Transverse colon (tissue), 4 donors: Measurements from ENCODE around the gene CADM1. TPM values are rescaled to one million over a fixed set of nuclear protein-coding genes. Genes with fewer than 3 reads are reported as not detected.
"Not testable (repeated sequence)": the region's sequence is repeated elsewhere in the genome, so short reads cannot be mapped to it uniquely, and the experiment has no call there.

ENCODE experiments used
- DNase-seq: peaks from one replicate; pipeline ENCODE4 v3.0.0-alpha.2; 2019
- H3K27ac ChIP-seq, 4 donors: fragments of 200-600 bp; sonication (generic); 2 replicates each; pipeline ENCODE4 v1.5.1; 2016 to 2018; ENCODE audit warnings: inconsistent platforms in 4 of 4
- H3K27me3 ChIP-seq: fragments of 200-600 bp; sonication (generic); 2 replicates; pipeline ENCODE4 v1.5.1; 2017; ENCODE audit warnings: inconsistent platforms
- H3K36me3 ChIP-seq, 4 donors: fragments of 200-600 bp; sonication (generic); 2 replicates each; pipeline ENCODE4 v1.5.1; 2017 to 2019; ENCODE audit warnings: inconsistent platforms in 4 of 4
- H3K4me1 ChIP-seq, 4 donors: fragments of 200-600 bp; sonication (generic); 2 replicates each; pipeline ENCODE4 v1.5.1; 2017 to 2020; ENCODE audit warnings: inconsistent platforms in 4 of 4
- H3K4me3 ChIP-seq, 4 donors: fragments of 200-600 bp; sonication (generic); 1 replicate in 1 of 4; 2 replicates in 3 of 4; pipeline versions ENCODE4 v1.5.1 to v1.6.1; 2017 to 2019; ENCODE audit warnings: inconsistent platforms in 4 of 4
- H3K9me3 ChIP-seq, 2 donors: fragments of 200-600 bp; sonication (generic); 2 replicates each; pipeline ENCODE4 v1.5.1; 2017 to 2019; ENCODE audit warnings: inconsistent platforms in 2 of 2
- EP300 ChIP-seq: sonication (generic); formaldehyde crosslinking; IDR thresholded peaks from one replicate; pipeline ENCODE4 v1.6.1; 2017; ENCODE audit warnings: antibody characterized with exemption, low read depth
- POLR2A ChIP-seq: fragments of 450-650 bp; IDR thresholded peaks from one replicate; pipeline ENCODE4 v1.6.1; 2016; ENCODE audit warnings: antibody characterized with exemption, mild to moderate bottlenecking, moderate library complexity
- POLR2AphosphoS5 ChIP-seq, 3 donors: sonication (generic); formaldehyde crosslinking; IDR thresholded peaks; one replicate each; pipeline ENCODE4 v1.6.1; 2016; ENCODE audit warnings: antibody characterized with exemption in 3 of 3
- WGBS, 2 donors: methylation state at CpG; one replicate each; pipeline ENCODE4 v1.1.5; 2018; ENCODE audit warnings: low coverage in 1 of 2; 5-methylcytosine and 5-hydroxymethylcytosine counted together
- in situ Hi-C, 4 donors: fragments of 200-750 bp; cut with MboI; loops; one replicate each; pipeline versions ENCODE4 v1.15.0 to v1.15.1; 2017; ENCODE audit warnings: low sequenced_read_pairs in 3 of 4, low pct_ligation_motif_present in 1 of 4, low pct_unique_long_range_greater_than_20kb in 1 of 4
- intact Hi-C: fragments of 100-400 bp; cut with DNase I; formaldehyde crosslinking; loops from one replicate; pipeline ENCODE4 v1.15.1; 2023; ENCODE audit warnings: low total_unique reads
- total RNA-seq, 4 donors: library from RNA; depleted of rRNA; stranded (reverse); fragments of >200 nt; gene quantifications; one replicate each; pipeline ENCODE4 v1.1.0, GENCODE V29; 2016
- TF ChIP-seq, protein P1 (sequence below), 5 experiments: fragments of 200-600 bp in 3 of 5; fragments of 450-650 bp in 2 of 5; sonication (generic) in 3 of 5; IDR thresholded peaks; 1 replicate in 2 of 5; 2 replicates in 3 of 5; pipeline ENCODE4 v1.5.1; 2016 to 2017; ENCODE audit warnings: antibody characterized with exemption in 5 of 5, inconsistent platforms in 3 of 5, mild to moderate bottlenecking in 2 of 5, moderate library complexity in 1 of 5

The CADM1 gene
- total RNA-seq, 4 donors from 2014 or later = 2.8 to 6.4 (median 3.7) TPM

- Histone ChIP-seq H3K27ac (no peak overlapping the region), H3K4me1 (no peaks in the 10 kb centered on the region), H3K27me3 (no peaks in the 10 kb centered on the region), H3K9me3 (no peaks in the 10 kb centered on the region), H3K4me3 (no peak overlapping the region), H3K36me3 (no peaks in the 10 kb centered on the region)
- in situ Hi-C loops = no loop called here
- WGBS, 2 donors = 59 to 93% methylated on average over 2 to 7 of the region's 7 CpGs
- DNase-seq = no peak
- TF ChIP-seq POLR2A (no peak), POLR2AphosphoS5 (IDR thresholded peaks at IDR 0.05) (no peak), EP300 (no peak)
- TF ChIP-seq, protein P1, sequence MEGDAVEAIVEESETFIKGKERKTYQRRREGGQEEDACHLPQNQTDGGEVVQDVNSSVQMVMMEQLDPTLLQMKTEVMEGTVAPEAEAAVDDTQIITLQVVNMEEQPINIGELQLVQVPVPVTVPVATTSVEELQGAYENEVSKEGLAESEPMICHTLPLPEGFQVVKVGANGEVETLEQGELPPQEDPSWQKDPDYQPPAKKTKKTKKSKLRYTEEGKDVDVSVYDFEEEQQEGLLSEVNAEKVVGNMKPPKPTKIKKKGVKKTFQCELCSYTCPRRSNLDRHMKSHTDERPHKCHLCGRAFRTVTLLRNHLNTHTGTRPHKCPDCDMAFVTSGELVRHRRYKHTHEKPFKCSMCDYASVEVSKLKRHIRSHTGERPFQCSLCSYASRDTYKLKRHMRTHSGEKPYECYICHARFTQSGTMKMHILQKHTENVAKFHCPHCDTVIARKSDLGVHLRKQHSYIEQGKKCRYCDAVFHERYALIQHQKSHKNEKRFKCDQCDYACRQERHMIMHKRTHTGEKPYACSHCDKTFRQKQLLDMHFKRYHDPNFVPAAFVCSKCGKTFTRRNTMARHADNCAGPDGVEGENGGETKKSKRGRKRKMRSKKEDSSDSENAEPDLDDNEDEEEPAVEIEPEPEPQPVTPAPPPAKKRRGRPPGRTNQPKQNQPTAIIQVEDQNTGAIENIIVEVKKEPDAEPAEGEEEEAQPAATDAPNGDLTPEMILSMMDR (IDR thresholded peaks at IDR 0.05) = no peak
- intact Hi-C loops = no loop called here
Observed at GRCh38 chr11:115476463-115477286, 27.5 kb downstream of the CADM1 start.

DNA sequence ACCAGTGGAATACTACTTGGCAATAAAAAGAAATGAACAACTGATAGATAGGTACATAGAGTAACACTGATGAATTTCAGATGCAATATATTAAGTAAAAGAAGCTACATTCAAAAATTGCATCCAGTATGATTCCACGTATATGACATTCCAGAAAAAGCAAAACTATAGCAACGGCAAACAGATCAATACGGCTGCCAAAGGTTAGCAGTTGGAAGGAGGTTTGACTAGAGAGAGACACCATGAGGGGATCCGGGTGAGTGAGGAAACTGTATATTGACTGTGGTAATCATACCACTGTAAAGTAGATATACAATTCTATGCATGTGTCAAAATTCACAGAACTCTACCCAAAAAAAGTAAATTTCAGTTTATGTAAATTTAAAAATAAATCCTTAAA lies 28.7 kb downstream of the CADM1 start:
- WGBS, 2 donors = 80 to 96% methylated on average over 4 of the region's 4 CpGs
- Histone ChIP-seq H3K36me3 (no peaks in the 10 kb centered on the region), H3K27ac (no peak overlapping the region), H3K9me3 (no peaks in the 10 kb centered on the region), H3K4me1 (no peaks in the 10 kb centered on the region), H3K27me3 (no peaks in the 10 kb centered on the region), H3K4me3 (no peak overlapping the region)
- in situ Hi-C loops (no loop called here), intact Hi-C loops (no loop called here)
- DNase-seq = no peak
- no peak for TF ChIP-seq EP300
- TF ChIP-seq, protein P1 (IDR thresholded peaks at IDR 0.05) = no peak
- TF ChIP-seq POLR2AphosphoS5 (IDR thresholded peaks at IDR 0.05) = no peak
- TF ChIP-seq POLR2A = no peak

- in situ Hi-C loops, H3K4me1 ChIP-seq, H3K27ac ChIP-seq, H3K36me3 ChIP-seq, H3K9me3 ChIP-seq, DNase-seq, H3K4me3 ChIP-seq, intact Hi-C loops, H3K27me3 ChIP-seq: not testable (repeated sequence)
- WGBS, 2 donors = 89 to 91% methylated on average over 1 to 3 of the region's 3 CpGs
Observed at GRCh38 chr11:115474306-115474705, 29.9 kb downstream of the CADM1 start.

DNA sequence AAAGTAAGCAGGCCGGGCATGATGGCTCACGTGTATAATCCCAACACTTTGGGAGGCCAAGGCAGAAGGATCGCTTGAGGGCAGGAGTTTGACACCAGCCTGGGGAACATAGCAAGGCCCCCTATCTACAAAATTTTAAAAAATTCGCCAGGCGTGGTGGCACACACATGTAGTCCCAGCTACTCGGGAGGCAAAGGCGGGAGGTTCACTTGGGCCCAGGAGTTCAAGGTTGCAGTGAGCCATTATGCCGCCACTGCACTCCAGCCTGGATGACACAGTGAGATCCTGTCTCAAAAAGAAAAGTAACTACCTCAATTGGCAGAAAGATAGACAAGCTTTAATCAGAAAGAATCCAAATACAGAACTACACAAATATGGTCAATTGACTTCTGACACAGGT lies 31.0 kb downstream of the CADM1 start:
- intact Hi-C loops (no loop called here), in situ Hi-C loops (no loop called here)
- Histone ChIP-seq H3K4me1 (no peaks in the 10 kb centered on the region), H3K9me3 (no peaks in the 10 kb centered on the region), H3K36me3 (no peaks in the 10 kb centered on the region), H3K4me3 (no peak overlapping the region), H3K27me3 (no peaks in the 10 kb centered on the region), H3K27ac (no peak overlapping the region)
- no peak for DNase-seq
- TF ChIP-seq POLR2A = no peak
- TF ChIP-seq, protein P1 (IDR thresholded peaks at IDR 0.05) = no peak
- TF ChIP-seq EP300 = no peak
- TF ChIP-seq POLR2AphosphoS5 (IDR thresholded peaks at IDR 0.05) = no peak
- 67 to 93% methylated on average over 1 to 8 of the region's 8 CpGs for WGBS, 2 donors

DNA sequence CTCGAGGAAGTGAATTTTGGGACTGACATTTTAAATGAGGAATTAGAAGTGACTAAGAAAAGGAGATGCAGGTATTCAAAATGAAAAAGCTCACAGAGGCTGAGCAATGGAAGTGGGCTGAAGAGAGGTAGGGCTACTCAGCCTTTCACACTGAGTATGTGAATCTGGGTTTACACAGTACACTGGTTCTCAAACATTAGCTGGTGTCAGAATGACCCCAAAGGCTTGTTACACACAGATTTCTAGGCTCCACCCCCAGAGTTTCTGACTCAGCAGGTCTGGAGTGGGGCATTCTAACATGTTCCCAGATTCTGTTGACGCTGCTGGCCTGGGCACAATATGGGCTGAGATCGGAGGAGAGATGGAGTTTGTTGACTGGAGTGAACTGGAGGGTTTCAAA lies 32.8 kb downstream of the CADM1 start:
- no peaks in the 10 kb centered on the region for H3K9me3 ChIP-seq
- intact Hi-C loops (no loop called here), in situ Hi-C loops (no loop called here)
- no peak overlapping the region for H3K4me3 ChIP-seq
- TF ChIP-seq POLR2A (no peak), EP300 (no peak), POLR2AphosphoS5 (IDR thresholded peaks at IDR 0.05) (no peak)
- TF ChIP-seq, protein P1 (IDR thresholded peaks at IDR 0.05) = no peak
- no peaks in the 10 kb centered on the region for H3K27me3 ChIP-seq
- DNase-seq = no peak
- H3K4me1 ChIP-seq = no peaks in the 10 kb centered on the region
- H3K27ac ChIP-seq = no peak overlapping the region
- 78 to 82% methylated on average over 3 of the region's 3 CpGs for WGBS, 2 donors
- no peaks in the 10 kb centered on the region for H3K36me3 ChIP-seq
